Endothelial cell of umbilical vein (primary cell): ENCODE measurements around the gene IL22. TPM values are rescaled to one million over a fixed set of nuclear protein-coding genes. Genes with fewer than 3 reads are reported as not detected.

Experiments
- BruUV-seq: library from RNA; stranded (reverse); fragments of 400-500 nt; replicated peaks from 2 replicates; lab custom pipeline; 2021; lab: Mats Ljungman, UMichigan
- CTCF ChIA-PET: fragments of 300-600, 350-600 bp; sonication (Branson Sonifier 250); formaldehyde crosslinking; loops from one replicate; lab custom pipeline; 2021; ENCODE audit warnings: antibody characterized with exemption, inconsistent platforms; lab: Charles Lee
- POLR2A ChIA-PET: fragments of 300-600, 350-600 bp; sonication (Branson Sonifier 250); formaldehyde crosslinking; loops from one replicate; lab custom pipeline; 2021; ENCODE audit warnings: antibody characterized with exemption, inconsistent platforms; lab: Charles Lee
- DNase-seq: peaks from one replicate; pipeline ENCODE4 v3.0.0-alpha.2; 2011; ENCODE audit warnings: low read depth, low spot score
- FAIRE-seq: peaks from 2 replicates; lab custom pipeline; 2011; peaks lifted over from hg19 to GRCh38; lab: Jason Lieb, UNC
- H2AFZ ChIP-seq: 2 replicates; pipeline ENCODE4 v1.6.0; 2012; ENCODE audit warnings: low read depth, low read length, control low read depth, inconsistent platforms
- H3K27ac ChIP-seq: 2 replicates; pipeline ENCODE4 v1.5.1; 2011; ENCODE audit warnings: low read depth, mild to moderate bottlenecking, control low read depth, low read length, moderate library complexity; ENCODE audit not compliant: insufficient read depth
- H3K27me3 ChIP-seq, 2 experiments: 2 replicates each; pipeline versions ENCODE4 v1.6.0 to v1.6.1; 2011; ENCODE audit warnings: low read length in 2 of 2, mixed read lengths in 1 of 2; ENCODE audit not compliant: control insufficient read depth in 2 of 2, insufficient read depth in 2 of 2
- H3K36me3 ChIP-seq, 2 experiments: 2 replicates in 1 of 2; 3 replicates in 1 of 2; pipeline ENCODE4 v1.5.1; 2011; ENCODE audit warnings: low read length in 2 of 2, mild to moderate bottlenecking in 1 of 2, moderate library complexity in 1 of 2; ENCODE audit not compliant: control insufficient read depth in 2 of 2, insufficient read depth in 2 of 2; ENCODE audit errors: extremely low read depth in 1 of 2
- H3K4me1 ChIP-seq: 3 replicates; pipeline ENCODE4 v1.5.1; 2011; ENCODE audit warnings: mild to moderate bottlenecking, low read length; ENCODE audit not compliant: control insufficient read depth, insufficient read depth; ENCODE audit errors: extremely low read depth
- H3K4me2 ChIP-seq: 2 replicates; pipeline ENCODE4 v1.6.1; 2011; ENCODE audit warnings: low read length, control low read depth, mixed read lengths; ENCODE audit not compliant: insufficient read depth
- H3K4me3 ChIP-seq, 3 experiments: fragments of 200-600 bp in 1 of 3; sonication (generic), shearing (Covaris generic) in 1 of 3; replicated peaks in 1 of 3; 2 replicates each; pipeline ENCODE4 v1.5.1; 2011 to 2016; ENCODE audit warnings: control low read depth in 3 of 3, low read length in 3 of 3, mild to moderate bottlenecking in 2 of 3, inconsistent platforms in 1 of 3, low read depth in 1 of 3, moderate library complexity in 1 of 3; ENCODE audit not compliant: insufficient read depth in 1 of 3
- H3K79me2 ChIP-seq: 2 replicates; pipeline ENCODE4 v1.6.0; 2012; ENCODE audit warnings: low read length, inconsistent platforms; ENCODE audit not compliant: control insufficient read depth, insufficient read depth
- H3K9ac ChIP-seq: replicated peaks from 2 replicates; pipeline ENCODE3; 2011; ENCODE audit warnings: low read length, control low read depth; ENCODE audit not compliant: insufficient read depth; ENCODE audit errors: extremely low read depth
- H3K9me1 ChIP-seq: replicated peaks from 3 replicates; pipeline ENCODE4 v1.6.0; 2011; ENCODE audit warnings: mild to moderate bottlenecking, low read length; ENCODE audit not compliant: control insufficient read depth, insufficient read depth; ENCODE audit errors: extremely low read depth
- H3K9me3 ChIP-seq: replicated peaks from 2 replicates; pipeline ENCODE4 v1.5.1; 2012; ENCODE audit warnings: low read length, inconsistent platforms; ENCODE audit not compliant: control insufficient read depth, insufficient read depth
- H4K20me1 ChIP-seq: replicated peaks from 2 replicates; pipeline ENCODE3; 2011; ENCODE audit warnings: mild to moderate bottlenecking, low read length; ENCODE audit not compliant: control insufficient read depth, insufficient read depth; ENCODE audit errors: extremely low read depth
- CTCF ChIP-seq, 2 donors: IDR thresholded peaks; 1 replicate in 1 of 2; 2 replicates in 1 of 2; pipeline ENCODE4 v1.5.1; 2011; ENCODE audit warnings: low read length in 2 of 2, mild to moderate bottlenecking in 2 of 2, moderate library complexity in 2 of 2, control low read depth in 1 of 2, inconsistent platforms in 1 of 2, low read depth in 1 of 2; ENCODE audit not compliant: insufficient read depth in 1 of 2; ENCODE audit errors: extremely low read depth in 1 of 2
- EZH2 ChIP-seq: IDR thresholded peaks from 2 replicates; pipeline ENCODE4 v1.6.1; 2012; ENCODE audit warnings: borderline replicate concordance, low read depth, mild to moderate bottlenecking, moderate library complexity, low read length, inconsistent platforms; ENCODE audit not compliant: severe bottlenecking
- FOS ChIP-seq: IDR thresholded peaks from 2 replicates; pipeline ENCODE4 v1.6.1; 2011; ENCODE audit warnings: mild to moderate bottlenecking, low read length, moderate library complexity, borderline replicate concordance; ENCODE audit not compliant: insufficient read depth
- GATA2 ChIP-seq: IDR thresholded peaks from 2 replicates; pipeline ENCODE4 v1.7.0; 2011; ENCODE audit warnings: low read depth, mild to moderate bottlenecking, moderate library complexity, mixed read lengths, low read length; ENCODE audit not compliant: insufficient read length, insufficient read depth
- JUN ChIP-seq: IDR thresholded peaks from 2 replicates; pipeline ENCODE4 v1.6.1; 2011; ENCODE audit warnings: borderline replicate concordance, low read depth; ENCODE audit not compliant: insufficient read length, insufficient read depth
- MAX ChIP-seq: IDR thresholded peaks from 2 replicates; pipeline ENCODE4 v1.6.1; 2011; ENCODE audit not compliant: insufficient read depth, insufficient read length
- POLR2AphosphoS5 ChIP-seq: IDR thresholded peaks from 2 replicates; pipeline ENCODE4 v1.6.1; 2012; ENCODE audit warnings: low read depth, mild to moderate bottlenecking, control low read depth, low read length, moderate library complexity; ENCODE audit not compliant: insufficient read depth
- dilution Hi-C: fragments of 300-500 bp; cut with MboI; formaldehyde crosslinking; loops from one replicate; pipeline ENCODE4 v1.15.0; 2019; ENCODE audit warnings: low sequenced_read_pairs; ENCODE audit not compliant: extremely low pct_ligation_motif_present
- intact Hi-C: fragments of 100-400 bp; cut with micrococcal nuclease; formaldehyde crosslinking; loops from one replicate; pipeline ENCODE4 v1.10.0; 2022
- polyA plus RNA-seq, 4 experiments: library from polyadenylated mRNA; depleted of rRNA in 3 of 4; stranded (reverse) in 3 of 4; unstranded in 1 of 4; fragments of >200 nt; gene quantifications; 2 replicates each; pipeline versions ENCODE4 v1.2.1 to v1.2.3, GENCODE V29; 2011 to 2012; ENCODE audit warnings: missing spikeins in 1 of 4
- total RNA-seq: library from RNA; stranded (reverse); gene quantifications from 2 replicates; pipeline ENCODE4 v1.2.3, GENCODE V29; 2021

Gene IL22
- total and polyA plus RNA-seq, 2 donors (not counting 3 experiments of a cell fraction or from before 2014, with no cell fraction given), result not detected

DNA sequence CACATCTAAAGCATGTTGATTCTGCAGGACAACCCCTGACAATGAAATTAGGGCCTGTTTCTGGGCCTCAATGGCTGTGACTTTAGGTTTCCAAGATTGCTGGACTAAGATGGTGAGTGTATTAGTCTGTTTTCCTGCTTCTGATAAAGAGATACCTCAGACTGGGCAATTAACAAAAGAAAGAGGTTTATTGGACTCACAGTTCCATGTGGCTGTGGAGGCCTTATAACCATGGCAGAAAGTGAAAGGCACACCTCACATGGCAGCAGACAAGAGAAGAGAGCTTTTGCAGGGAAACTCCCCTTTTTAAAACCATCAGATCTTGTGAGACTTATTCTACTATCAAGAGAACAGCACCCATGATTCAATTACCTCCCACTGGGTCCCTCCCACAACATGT is 10.6 kb downstream of the IL22 start:
- no peaks in the 10 kb centered on the region for H3K36me3 ChIP-seq
- no peak overlapping the region for H3K27ac ChIP-seq
- ChIA-PET POLR2A (no interaction called here), CTCF (no interaction called here)
- dilution Hi-C loops, result no loop called here
- DNase-seq (no peak), FAIRE-seq (no peak)
- H3K4me1 ChIP-seq, result peaks cover 4% of the 10 kb centered on the region
- no peak overlapping the region for H3K4me3 ChIP-seq
- no TSS peak for BruUV-seq
- no peaks in the 10 kb centered on the region for H3K79me2 ChIP-seq
- H4K20me1 ChIP-seq, result no peaks in the 10 kb centered on the region
- H3K27me3 ChIP-seq, result peaks cover 2 to 4% of the 10 kb centered on the region in 2 experiments
- intact Hi-C loops, result no loop called here
- H3K9ac ChIP-seq, result no peak overlapping the region
- H2AFZ ChIP-seq, result no peak overlapping the region
- no peaks in the 10 kb centered on the region for H3K9me1 ChIP-seq
- H3K9me3 ChIP-seq, result no peaks in the 10 kb centered on the region
- TF ChIP-seq POLR2AphosphoS5 (no peak), GATA2 (no peak), CTCF (IDR thresholded peaks at IDR 0.05; ENCODE audit: extremely low read depth in 1 of 2, insufficient read depth in 1 of 2, low read depth in 1 of 2, low read length in 2 of 2) (no peak), EZH2 (no peak), FOS (no peak), JUN (no peak), MAX (no peak)
- no peak overlapping the region for H3K4me2 ChIP-seq
